ENCODE measurements around the gene ATP6AP1. TPM values are rescaled to one million over a fixed set of nuclear protein-coding genes. Genes with fewer than 3 reads are reported as not detected.

Gene ATP6AP1
- total and polyA plus RNA-seq, 9 of the 15 experiments (the other 6 are each of a cell fraction or from before 2014, with no cell fraction given), result 8.3 to 90.5 (median 52.9) TPM

DNA sequence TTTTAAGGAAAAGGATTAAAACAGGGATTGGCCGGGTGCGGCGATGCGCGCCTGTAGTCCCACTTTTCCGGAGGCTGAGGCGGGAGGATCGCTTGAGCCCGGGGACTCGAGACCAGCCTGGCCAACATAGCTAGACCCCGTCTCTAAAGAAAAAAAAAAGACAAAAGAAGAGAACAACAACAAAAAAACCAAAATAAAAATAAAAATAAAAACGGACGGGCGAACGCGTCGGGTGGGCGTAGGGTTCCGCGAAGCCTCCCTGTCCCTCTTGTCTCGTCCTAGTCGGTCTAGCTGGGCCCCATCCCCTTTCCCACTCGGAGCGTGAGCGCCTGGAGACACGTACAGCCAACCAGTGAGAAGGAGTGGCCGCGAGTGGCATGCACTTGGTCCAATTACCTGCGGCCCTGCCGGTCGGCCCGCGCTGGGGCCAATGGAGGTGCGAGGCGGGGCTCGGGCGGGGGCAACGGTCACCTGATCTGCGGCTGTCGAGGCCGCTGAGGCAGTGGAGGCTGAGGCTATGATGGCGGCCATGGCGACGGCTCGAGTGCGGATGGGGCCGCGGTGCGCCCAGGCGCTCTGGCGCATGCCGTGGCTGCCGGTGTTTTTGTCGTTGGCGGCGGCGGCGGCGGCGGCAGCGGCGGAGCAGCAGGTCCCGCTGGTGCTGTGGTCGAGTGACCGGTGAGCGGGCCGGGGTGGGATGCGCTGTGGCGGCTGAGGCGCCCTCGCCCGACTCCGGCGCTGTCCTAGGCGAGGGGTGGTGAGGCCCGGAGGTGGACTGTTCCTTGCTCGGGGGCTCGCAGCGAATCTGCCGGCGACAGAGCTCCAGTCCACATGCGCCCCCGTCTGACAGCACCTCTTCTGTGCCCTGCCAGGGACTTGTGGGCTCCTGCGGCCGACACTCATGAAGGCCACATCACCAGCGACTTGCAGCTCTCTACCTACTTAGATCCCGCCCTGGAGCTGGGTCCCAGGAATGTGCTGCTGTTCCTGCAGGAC lies at the start of gene ATP6AP1 (continued):
- TF ChIP-seq, protein P1, sequence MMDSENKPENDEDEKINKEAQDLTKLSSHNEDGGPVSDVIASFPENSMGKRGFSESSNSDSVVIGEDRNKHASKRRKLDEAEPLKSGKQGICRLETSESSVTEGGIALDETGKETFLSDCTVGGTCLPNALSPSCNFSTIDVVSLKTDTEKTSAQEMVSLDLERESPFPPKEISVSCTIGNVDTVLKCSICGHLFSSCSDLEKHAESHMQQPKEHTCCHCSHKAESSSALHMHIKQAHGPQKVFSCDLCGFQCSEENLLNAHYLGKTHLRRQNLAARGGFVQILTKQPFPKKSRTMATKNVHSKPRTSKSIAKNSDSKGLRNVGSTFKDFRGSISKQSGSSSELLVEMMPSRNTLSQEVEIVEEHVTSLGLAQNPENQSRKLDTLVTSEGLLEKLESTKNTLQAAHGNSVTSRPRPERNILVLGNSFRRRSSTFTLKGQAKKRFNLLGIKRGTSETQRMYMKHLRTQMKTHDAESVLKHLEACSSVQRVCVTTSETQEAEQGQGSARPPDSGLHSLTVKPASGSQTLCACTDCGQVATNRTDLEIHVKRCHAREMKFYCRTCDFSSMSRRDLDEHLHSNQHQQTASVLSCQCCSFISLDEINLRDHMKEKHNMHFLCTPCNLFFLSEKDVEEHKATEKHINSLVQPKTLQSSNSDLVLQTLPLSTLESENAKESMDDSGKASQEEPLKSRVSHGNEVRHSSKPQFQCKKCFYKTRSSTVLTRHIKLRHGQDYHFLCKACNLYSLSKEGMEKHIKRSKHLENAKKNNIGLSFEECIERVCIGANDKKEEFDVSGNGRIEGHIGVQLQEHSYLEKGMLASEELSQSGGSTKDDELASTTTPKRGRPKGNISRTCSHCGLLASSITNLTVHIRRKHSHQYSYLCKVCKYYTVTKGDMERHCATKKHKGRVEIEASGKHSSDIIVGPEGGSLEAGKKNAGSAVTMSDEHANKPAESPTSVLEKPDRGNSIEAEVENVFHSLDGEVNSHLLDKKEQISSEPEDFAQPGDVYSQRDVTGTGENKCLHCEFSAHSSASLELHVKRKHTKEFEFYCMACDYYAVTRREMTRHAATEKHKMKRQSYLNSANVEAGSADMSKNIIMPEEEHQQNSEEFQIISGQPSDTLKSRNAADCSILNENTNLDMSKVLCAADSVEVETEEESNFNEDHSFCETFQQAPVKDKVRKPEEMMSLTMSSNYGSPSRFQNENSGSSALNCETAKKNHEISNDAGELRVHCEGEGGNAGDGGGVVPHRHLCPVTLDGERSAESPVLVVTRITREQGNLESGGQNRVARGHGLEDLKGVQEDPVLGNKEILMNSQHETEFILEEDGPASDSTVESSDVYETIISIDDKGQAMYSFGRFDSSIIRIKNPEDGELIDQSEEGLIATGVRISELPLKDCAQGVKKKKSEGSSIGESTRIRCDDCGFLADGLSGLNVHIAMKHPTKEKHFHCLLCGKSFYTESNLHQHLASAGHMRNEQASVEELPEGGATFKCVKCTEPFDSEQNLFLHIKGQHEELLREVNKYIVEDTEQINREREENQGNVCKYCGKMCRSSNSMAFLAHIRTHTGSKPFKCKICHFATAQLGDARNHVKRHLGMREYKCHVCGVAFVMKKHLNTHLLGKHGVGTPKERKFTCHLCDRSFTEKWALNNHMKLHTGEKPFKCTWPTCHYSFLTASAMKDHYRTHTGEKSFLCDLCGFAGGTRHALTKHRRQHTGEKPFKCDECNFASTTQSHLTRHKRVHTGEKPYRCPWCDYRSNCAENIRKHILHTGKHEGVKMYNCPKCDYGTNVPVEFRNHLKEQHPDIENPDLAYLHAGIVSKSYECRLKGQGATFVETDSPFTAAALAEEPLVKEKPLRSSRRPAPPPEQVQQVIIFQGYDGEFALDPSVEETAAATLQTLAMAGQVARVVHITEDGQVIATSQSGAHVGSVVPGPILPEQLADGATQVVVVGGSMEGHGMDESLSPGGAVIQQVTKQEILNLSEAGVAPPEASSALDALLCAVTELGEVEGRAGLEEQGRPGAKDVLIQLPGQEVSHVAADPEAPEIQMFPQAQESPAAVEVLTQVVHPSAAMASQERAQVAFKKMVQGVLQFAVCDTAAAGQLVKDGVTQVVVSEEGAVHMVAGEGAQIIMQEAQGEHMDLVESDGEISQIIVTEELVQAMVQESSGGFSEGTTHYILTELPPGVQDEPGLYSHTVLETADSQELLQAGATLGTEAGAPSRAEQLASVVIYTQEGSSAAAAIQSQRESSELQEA (IDR thresholded peaks at IDR 0.05; ENCODE audit: low read depth), result no peak
- TF ChIP-seq, protein P2, sequence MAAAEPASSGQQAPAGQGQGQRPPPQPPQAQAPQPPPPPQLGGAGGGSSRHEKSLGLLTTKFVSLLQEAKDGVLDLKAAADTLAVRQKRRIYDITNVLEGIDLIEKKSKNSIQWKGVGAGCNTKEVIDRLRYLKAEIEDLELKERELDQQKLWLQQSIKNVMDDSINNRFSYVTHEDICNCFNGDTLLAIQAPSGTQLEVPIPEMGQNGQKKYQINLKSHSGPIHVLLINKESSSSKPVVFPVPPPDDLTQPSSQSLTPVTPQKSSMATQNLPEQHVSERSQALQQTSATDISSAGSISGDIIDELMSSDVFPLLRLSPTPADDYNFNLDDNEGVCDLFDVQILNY (CRISPR knock-in tag; IDR thresholded peaks at IDR 0.05), result no peak
- TF ChIP-seq, protein P3, sequence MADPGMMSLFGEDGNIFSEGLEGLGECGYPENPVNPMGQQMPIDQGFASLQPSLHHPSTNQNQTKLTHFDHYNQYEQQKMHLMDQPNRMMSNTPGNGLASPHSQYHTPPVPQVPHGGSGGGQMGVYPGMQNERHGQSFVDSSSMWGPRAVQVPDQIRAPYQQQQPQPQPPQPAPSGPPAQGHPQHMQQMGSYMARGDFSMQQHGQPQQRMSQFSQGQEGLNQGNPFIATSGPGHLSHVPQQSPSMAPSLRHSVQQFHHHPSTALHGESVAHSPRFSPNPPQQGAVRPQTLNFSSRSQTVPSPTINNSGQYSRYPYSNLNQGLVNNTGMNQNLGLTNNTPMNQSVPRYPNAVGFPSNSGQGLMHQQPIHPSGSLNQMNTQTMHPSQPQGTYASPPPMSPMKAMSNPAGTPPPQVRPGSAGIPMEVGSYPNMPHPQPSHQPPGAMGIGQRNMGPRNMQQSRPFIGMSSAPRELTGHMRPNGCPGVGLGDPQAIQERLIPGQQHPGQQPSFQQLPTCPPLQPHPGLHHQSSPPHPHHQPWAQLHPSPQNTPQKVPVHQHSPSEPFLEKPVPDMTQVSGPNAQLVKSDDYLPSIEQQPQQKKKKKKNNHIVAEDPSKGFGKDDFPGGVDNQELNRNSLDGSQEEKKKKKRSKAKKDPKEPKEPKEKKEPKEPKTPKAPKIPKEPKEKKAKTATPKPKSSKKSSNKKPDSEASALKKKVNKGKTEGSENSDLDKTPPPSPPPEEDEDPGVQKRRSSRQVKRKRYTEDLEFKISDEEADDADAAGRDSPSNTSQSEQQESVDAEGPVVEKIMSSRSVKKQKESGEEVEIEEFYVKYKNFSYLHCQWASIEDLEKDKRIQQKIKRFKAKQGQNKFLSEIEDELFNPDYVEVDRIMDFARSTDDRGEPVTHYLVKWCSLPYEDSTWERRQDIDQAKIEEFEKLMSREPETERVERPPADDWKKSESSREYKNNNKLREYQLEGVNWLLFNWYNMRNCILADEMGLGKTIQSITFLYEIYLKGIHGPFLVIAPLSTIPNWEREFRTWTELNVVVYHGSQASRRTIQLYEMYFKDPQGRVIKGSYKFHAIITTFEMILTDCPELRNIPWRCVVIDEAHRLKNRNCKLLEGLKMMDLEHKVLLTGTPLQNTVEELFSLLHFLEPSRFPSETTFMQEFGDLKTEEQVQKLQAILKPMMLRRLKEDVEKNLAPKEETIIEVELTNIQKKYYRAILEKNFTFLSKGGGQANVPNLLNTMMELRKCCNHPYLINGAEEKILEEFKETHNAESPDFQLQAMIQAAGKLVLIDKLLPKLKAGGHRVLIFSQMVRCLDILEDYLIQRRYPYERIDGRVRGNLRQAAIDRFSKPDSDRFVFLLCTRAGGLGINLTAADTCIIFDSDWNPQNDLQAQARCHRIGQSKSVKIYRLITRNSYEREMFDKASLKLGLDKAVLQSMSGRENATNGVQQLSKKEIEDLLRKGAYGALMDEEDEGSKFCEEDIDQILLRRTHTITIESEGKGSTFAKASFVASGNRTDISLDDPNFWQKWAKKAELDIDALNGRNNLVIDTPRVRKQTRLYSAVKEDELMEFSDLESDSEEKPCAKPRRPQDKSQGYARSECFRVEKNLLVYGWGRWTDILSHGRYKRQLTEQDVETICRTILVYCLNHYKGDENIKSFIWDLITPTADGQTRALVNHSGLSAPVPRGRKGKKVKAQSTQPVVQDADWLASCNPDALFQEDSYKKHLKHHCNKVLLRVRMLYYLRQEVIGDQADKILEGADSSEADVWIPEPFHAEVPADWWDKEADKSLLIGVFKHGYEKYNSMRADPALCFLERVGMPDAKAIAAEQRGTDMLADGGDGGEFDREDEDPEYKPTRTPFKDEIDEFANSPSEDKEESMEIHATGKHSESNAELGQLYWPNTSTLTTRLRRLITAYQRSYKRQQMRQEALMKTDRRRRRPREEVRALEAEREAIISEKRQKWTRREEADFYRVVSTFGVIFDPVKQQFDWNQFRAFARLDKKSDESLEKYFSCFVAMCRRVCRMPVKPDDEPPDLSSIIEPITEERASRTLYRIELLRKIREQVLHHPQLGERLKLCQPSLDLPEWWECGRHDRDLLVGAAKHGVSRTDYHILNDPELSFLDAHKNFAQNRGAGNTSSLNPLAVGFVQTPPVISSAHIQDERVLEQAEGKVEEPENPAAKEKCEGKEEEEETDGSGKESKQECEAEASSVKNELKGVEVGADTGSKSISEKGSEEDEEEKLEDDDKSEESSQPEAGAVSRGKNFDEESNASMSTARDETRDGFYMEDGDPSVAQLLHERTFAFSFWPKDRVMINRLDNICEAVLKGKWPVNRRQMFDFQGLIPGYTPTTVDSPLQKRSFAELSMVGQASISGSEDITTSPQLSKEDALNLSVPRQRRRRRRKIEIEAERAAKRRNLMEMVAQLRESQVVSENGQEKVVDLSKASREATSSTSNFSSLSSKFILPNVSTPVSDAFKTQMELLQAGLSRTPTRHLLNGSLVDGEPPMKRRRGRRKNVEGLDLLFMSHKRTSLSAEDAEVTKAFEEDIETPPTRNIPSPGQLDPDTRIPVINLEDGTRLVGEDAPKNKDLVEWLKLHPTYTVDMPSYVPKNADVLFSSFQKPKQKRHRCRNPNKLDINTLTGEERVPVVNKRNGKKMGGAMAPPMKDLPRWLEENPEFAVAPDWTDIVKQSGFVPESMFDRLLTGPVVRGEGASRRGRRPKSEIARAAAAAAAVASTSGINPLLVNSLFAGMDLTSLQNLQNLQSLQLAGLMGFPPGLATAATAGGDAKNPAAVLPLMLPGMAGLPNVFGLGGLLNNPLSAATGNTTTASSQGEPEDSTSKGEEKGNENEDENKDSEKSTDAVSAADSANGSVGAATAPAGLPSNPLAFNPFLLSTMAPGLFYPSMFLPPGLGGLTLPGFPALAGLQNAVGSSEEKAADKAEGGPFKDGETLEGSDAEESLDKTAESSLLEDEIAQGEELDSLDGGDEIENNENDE (IDR thresholded peaks at IDR 0.05; ENCODE audit: low read depth, low read length), result no peak
- no peak for TF ChIP-seq TCF7 (IDR thresholded peaks at IDR 0.05; ENCODE audit: borderline replicate concordance)
- TF ChIP-seq PHF20 (IDR thresholded peaks at IDR 0.05; ENCODE audit: partially characterized antibody), result peak; percentile 65

Data from K562 (cell line).